ENCODE results near the gene GCC1.

DNA sequence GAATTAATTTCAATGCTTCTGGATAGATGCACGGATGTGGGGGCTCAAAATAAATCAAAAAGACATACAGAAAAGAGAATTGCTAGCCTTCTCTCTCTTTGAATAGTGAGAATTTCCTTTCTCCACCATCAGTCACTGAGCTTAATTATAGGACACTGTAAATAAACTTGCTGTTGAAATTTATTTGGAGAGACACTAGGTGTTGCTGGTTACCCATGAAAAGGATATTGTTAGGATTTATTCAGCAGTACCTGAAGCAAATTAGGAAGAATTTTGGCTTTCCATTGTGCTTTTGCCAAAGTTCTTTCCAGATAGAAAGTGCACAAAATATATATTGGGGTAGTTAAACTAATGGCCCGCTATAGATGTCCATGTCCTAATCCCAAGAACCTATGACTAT lies 27.6 kb downstream of the GCC1 start:
- TF ChIP-seq, protein P1, sequence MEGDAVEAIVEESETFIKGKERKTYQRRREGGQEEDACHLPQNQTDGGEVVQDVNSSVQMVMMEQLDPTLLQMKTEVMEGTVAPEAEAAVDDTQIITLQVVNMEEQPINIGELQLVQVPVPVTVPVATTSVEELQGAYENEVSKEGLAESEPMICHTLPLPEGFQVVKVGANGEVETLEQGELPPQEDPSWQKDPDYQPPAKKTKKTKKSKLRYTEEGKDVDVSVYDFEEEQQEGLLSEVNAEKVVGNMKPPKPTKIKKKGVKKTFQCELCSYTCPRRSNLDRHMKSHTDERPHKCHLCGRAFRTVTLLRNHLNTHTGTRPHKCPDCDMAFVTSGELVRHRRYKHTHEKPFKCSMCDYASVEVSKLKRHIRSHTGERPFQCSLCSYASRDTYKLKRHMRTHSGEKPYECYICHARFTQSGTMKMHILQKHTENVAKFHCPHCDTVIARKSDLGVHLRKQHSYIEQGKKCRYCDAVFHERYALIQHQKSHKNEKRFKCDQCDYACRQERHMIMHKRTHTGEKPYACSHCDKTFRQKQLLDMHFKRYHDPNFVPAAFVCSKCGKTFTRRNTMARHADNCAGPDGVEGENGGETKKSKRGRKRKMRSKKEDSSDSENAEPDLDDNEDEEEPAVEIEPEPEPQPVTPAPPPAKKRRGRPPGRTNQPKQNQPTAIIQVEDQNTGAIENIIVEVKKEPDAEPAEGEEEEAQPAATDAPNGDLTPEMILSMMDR (IDR thresholded peaks at IDR 0.05), result no peak
- no peak for TF ChIP-seq EP300 (IDR thresholded peaks at IDR 0.05)
- no peak for TF ChIP-seq POLR2A (IDR thresholded peaks at IDR 0.05)

All from sigmoid colon (tissue), 4 donors.